ENCODE results near the gene TNRC6C. TPM values are rescaled to one million over a fixed set of nuclear protein-coding genes. Genes with fewer than 3 reads are reported as not detected.

TNRC6C gene
- total and polyA plus RNA-seq, 2 of the 13 experiments (the other 11 are each of a cell fraction or from before 2014, with no cell fraction given), result 0.66 to 4.9 TPM

GRCh38 chr17:78002166-78002565 is 43.7 kb downstream of the TNRC6C start (continued):
- TF ChIP-seq PAXIP1 (CRISPR knock-in tag; conservative IDR thresholded peaks at IDR 0.05) (no peak), ZNF326 (CRISPR knock-in tag; IDR thresholded peaks at IDR 0.05; ENCODE audit: borderline replicate concordance) (no peak), DR1 (CRISPR knock-in tag; IDR thresholded peaks at IDR 0.05) (no peak), U2AF2 (IDR thresholded peaks at IDR 0.05; ENCODE audit: low read depth, low read length) (no peak)

GRCh38 chr17:78005452-78006171 is 47.1 kb downstream of the TNRC6C start:
- no peak for ATAC-seq

More at GRCh38 chr17:78005452-78006171, 47.1 kb downstream of the TNRC6C start:
- in situ Hi-C loops (cut with HindIII; ENCODE audit: extremely low pct_ligation_motif_present, low pct_unique_long_range_greater_than_20kb), result no loop called here
- BruUV-seq (replicated peaks), result no TSS peak
- FAIRE-seq, result no peak
- 94% methylated on average over 3 of the region's 3 CpGs for WGBS (ENCODE audit: low lambda C conversion rate)
- Histone ChIP-seq H3K79me2 (ENCODE audit: insufficient read depth, low read length) (no peaks in the 10 kb centered on the region), H3K4me1 (ENCODE audit: insufficient read depth, low read length) (no peaks in the 10 kb centered on the region), H3K9me3 (ENCODE audit: low read length) (no peaks in the 10 kb centered on the region), H3K27me3 (ENCODE audit: control insufficient read depth in 1 of 2, insufficient read depth in 2 of 2, low read length in 2 of 2) (no peaks in the 10 kb centered on the region), H3K4me2 (ENCODE audit: low read depth, low read length) (no peak overlapping the region), H3K36me3 (replicated peaks in 1 of 2; ENCODE audit: control insufficient read depth in 1 of 2, insufficient read depth in 2 of 2, low read length in 2 of 2) (peaks cover 0 to 20% of the 10 kb centered on the region in 2 experiments; a peak in 4 of 5 replicates), H3K4me3 (replicated peaks in 1 of 3; ENCODE audit: insufficient read depth in 1 of 3, low read depth in 2 of 3, low read length in 3 of 3) (no peak overlapping the region), H2AFZ (ENCODE audit: low read length) (no peak overlapping the region), H4K20me1 (ENCODE audit: insufficient read depth, low read length) (no peaks in the 10 kb centered on the region), H3K27ac (ENCODE audit: extremely low read length, insufficient read depth, low read length) (no peak overlapping the region), H3K9ac (ENCODE audit: insufficient read depth, low read depth, low read length) (no peak overlapping the region)
- POLR2A ChIA-PET, result no interaction called here
- DNase-seq (ENCODE audit: low spot score), result no peak
- intact Hi-C loops (cut with micrococcal nuclease; ENCODE audit: unreplicated experiment), result loop anchor here (10.0 kb wide), 1 partner anchor 231 kb away; no protein-coding TSS in a partner anchor
- CTCF ChIA-PET (ENCODE audit: low intra/inter-chr PET ratio, low total read pairs), result no interaction called here
- no peak for TF ChIP-seq TAF1 (CRISPR knock-in tag; IDR thresholded peaks at IDR 0.05)
- TF ChIP-seq KDM2A (CRISPR knock-in tag; IDR thresholded peaks at IDR 0.05; ENCODE audit: borderline replicate concordance, low read depth), result no peak
- TF ChIP-seq HCFC1 (IDR thresholded peaks at IDR 0.05; ENCODE audit: low read depth, low read length), result no peak
- TF ChIP-seq ZNF646 (CRISPR knock-in tag; IDR thresholded peaks at IDR 0.05), result no peak
- TF ChIP-seq ZNF746 (CRISPR knock-in tag; IDR thresholded peaks at IDR 0.05), result no peak
- no peak for TF ChIP-seq PCBP1 (IDR thresholded peaks at IDR 0.05; ENCODE audit: borderline replicate concordance, low read depth, low read length)
